HG03378 (cell line): ENCODE results near the gene EIF2AK2.

Experiments
- ATAC-seq: cut with Tn5 transposase; IDR thresholded peaks from one replicate; pipeline ENCODE4 v1.9.1; 2021; ENCODE audit warnings: mild to moderate bottlenecking, moderate library complexity; ENCODE audit not compliant: unreplicated experiment

The EIF2AK2 gene

GRCh38 chr2:37173741-37174140 lies 17.0 kb upstream of the EIF2AK2 start:
- ATAC-seq = no peak

GRCh38 chr2:37171624-37171950 lies 14.8 kb upstream of the EIF2AK2 start:
- no peak for ATAC-seq

- no peak for ATAC-seq
Observed at GRCh38 chr2:37168217-37168981, 11.6 kb upstream of the EIF2AK2 start.

GRCh38 chr2:37167636-37168180 lies 10.9 kb upstream of the EIF2AK2 start:
- ATAC-seq = no peak

- ATAC-seq = no peak
Observed at GRCh38 chr2:37164757-37165156, 8.0 kb upstream of the EIF2AK2 start.

GRCh38 chr2:37156071-37156856 lies 516 bp downstream of the EIF2AK2 start:
- ATAC-seq = no peak

- ATAC-seq = no peak
Observed at GRCh38 chr2:37154785-37155184, 2.0 kb downstream of the EIF2AK2 start.

- no peak for ATAC-seq
Observed at GRCh38 chr2:37153224-37153623, 3.6 kb downstream of the EIF2AK2 start.

GRCh38 chr2:37149626-37150322 lies 7.0 kb downstream of the EIF2AK2 start:
- no peak for ATAC-seq

- ATAC-seq = no peak
Observed at GRCh38 chr2:37148325-37148724, 8.5 kb downstream of the EIF2AK2 start.

- ATAC-seq = no peak
Observed at GRCh38 chr2:37146062-37146461, 10.7 kb downstream of the EIF2AK2 start.

GRCh38 chr2:37143974-37144373 lies 12.8 kb downstream of the EIF2AK2 start:
- ATAC-seq = no peak

- no peak for ATAC-seq
Observed at GRCh38 chr2:37142546-37142945, 14.2 kb downstream of the EIF2AK2 start.

GRCh38 chr2:37132914-37133313 lies 23.9 kb downstream of the EIF2AK2 start:
- no peak for ATAC-seq

GRCh38 chr2:37125416-37125815 lies 31.4 kb downstream of the EIF2AK2 start:
- ATAC-seq = no peak

- ATAC-seq = no peak
Observed at GRCh38 chr2:37119157-37119556, 37.6 kb downstream of the EIF2AK2 start.

GRCh38 chr2:37117566-37117965 lies 39.2 kb downstream of the EIF2AK2 start:
- no peak for ATAC-seq

- no peak for ATAC-seq
Observed at GRCh38 chr2:37111958-37112357, 44.8 kb downstream of the EIF2AK2 start.

- no peak for ATAC-seq
Observed at GRCh38 chr2:37110306-37111212, 46.2 kb downstream of the EIF2AK2 start.

GRCh38 chr2:37109523-37109922 lies 47.3 kb downstream of the EIF2AK2 start:
- no peak for ATAC-seq
